GM12874 (cell line): ENCODE data around the gene ADO.

Experiments
- CTCF ChIP-seq: IDR thresholded peaks from 2 replicates; pipeline ENCODE4 v1.5.1; 2011; ENCODE audit warnings: low read depth, mild to moderate bottlenecking, control low read depth, low read length, moderate library complexity; ENCODE audit not compliant: insufficient read depth

The ADO gene

GRCh38 chr10:62830679-62831078, 26.2 kb downstream of the ADO start:
- TF ChIP-seq CTCF = no peak

- no peak for TF ChIP-seq CTCF
These were observed 26.8 kb downstream of the ADO start for GRCh38 chr10:62831346-62831745.

GRCh38 chr10:62839590-62839989, 35.1 kb downstream of the ADO start:
- no peak for TF ChIP-seq CTCF

- no peak for TF ChIP-seq CTCF
These were observed 38.5 kb downstream of the ADO start for GRCh38 chr10:62842983-62843382.

- no peak for TF ChIP-seq CTCF
These were observed 39.1 kb downstream of the ADO start for GRCh38 chr10:62843600-62843999.

GRCh38 chr10:62844280-62845011, 39.9 kb downstream of the ADO start:
- no peak for TF ChIP-seq CTCF

GRCh38 chr10:62847433-62847832, 42.9 kb downstream of the ADO start:
- no peak for TF ChIP-seq CTCF

- no peak for TF ChIP-seq CTCF
These were observed 46.1 kb downstream of the ADO start for GRCh38 chr10:62850646-62851045.
